22Rv1 (cell line): Measurements from ENCODE around the gene TMEM117.

ENCODE experiments used
- CTCF ChIP-seq: fragments of 450-650 bp; IDR thresholded peaks from 2 replicates; pipeline ENCODE4 v1.5.1; 2017; ENCODE audit warnings: mild to moderate bottlenecking
- ZFX ChIP-seq: fragments of 450-650 bp; IDR thresholded peaks from 2 replicates; pipeline ENCODE4 v1.6.1; 2017; ENCODE audit warnings: antibody characterized with exemption, borderline replicate concordance

GRCh38 chr12:43805149-43805859 lies 30.6 kb upstream of the TMEM117 start:
- TF ChIP-seq CTCF = no peak
- no peak for TF ChIP-seq ZFX
